Kidney (tissue), 14 donors: Measurements from ENCODE around the gene CRIM1. TPM values are rescaled to one million over a fixed set of nuclear protein-coding genes. Genes with fewer than 3 reads are reported as not detected.

Experiments used
- DNase-seq, 5 donors: peaks; one replicate each; pipeline ENCODE4 v3.0.0-alpha.2; 2013 to 2020
- FAIRE-seq: peaks from 2 replicates; lab custom pipeline; 2012; peaks lifted over from hg19 to GRCh38; lab: Jason Lieb, UNC
- H3K27ac ChIP-seq, 2 donors: one replicate each; pipeline ENCODE4 v1.7.0; 2013; ENCODE audit warnings: low read depth in 2 of 2, low read length in 2 of 2, inconsistent platforms in 1 of 2
- H3K27me3 ChIP-seq: one replicate; pipeline ENCODE4 v1.7.1; 2013; ENCODE audit warnings: low read length, inconsistent platforms; ENCODE audit not compliant: control insufficient read depth, insufficient read depth
- H3K36me3 ChIP-seq, 3 donors: one replicate each; pipeline versions ENCODE4 v1.7.0 to v1.7.1; 2013; ENCODE audit warnings: low read length in 3 of 3, control low read depth in 1 of 3, inconsistent platforms in 1 of 3; ENCODE audit not compliant: insufficient read depth in 3 of 3, control insufficient read depth in 2 of 3
- H3K4me1 ChIP-seq, 3 donors: one replicate each; pipeline versions ENCODE4 v1.7.0 to v1.7.1; 2013; ENCODE audit warnings: low read length in 3 of 3, inconsistent platforms in 1 of 3, low read depth in 1 of 3; ENCODE audit not compliant: control insufficient read depth in 2 of 3, insufficient read depth in 2 of 3
- H3K4me3 ChIP-seq, 3 donors: one replicate each; pipeline versions ENCODE4 v1.7.0 to v1.8.1; 2013; ENCODE audit warnings: low read length in 3 of 3, control low read depth in 1 of 3, inconsistent platforms in 1 of 3
- H3K9ac ChIP-seq, 3 donors: one replicate each; pipeline versions ENCODE4 v1.7.0 to v1.7.1; 2013; ENCODE audit warnings: low read length in 3 of 3, control low read depth in 1 of 3, inconsistent platforms in 1 of 3
- H3K9me3 ChIP-seq, 3 donors: one replicate each; pipeline versions ENCODE4 v1.7.0 to v1.7.1; 2013; ENCODE audit warnings: low read length in 3 of 3, control low read depth in 1 of 3, inconsistent platforms in 1 of 3; ENCODE audit not compliant: control insufficient read depth in 2 of 3, insufficient read depth in 1 of 3
- intact Hi-C: fragments of 100-400 bp; cut with DNase I; formaldehyde crosslinking; loops from one replicate; pipeline ENCODE4 v1.11.1; 2022
- polyA plus RNA-seq: library from polyadenylated mRNA; stranded (reverse); fragments of 350-450 nt; fragmentation: Illumina TruSeq; extraction: RNeasy Lipid Tissue Mini Kit (QIAGEN cat#74804); gene quantifications from one replicate; pipeline ENCODE4 v1.2.3, GENCODE V29; 2014; ENCODE audit warnings: low read depth, low replicate concordance; ENCODE audit not compliant: insufficient read depth
- total RNA-seq: library from RNA; stranded (reverse); fragmentation: NEBNext Ultra II Directional; extraction: Animal tissue kit (Norgen Biotek cat#: 25700); gene quantifications from one replicate; pipeline ENCODE4 v1.2.1, GENCODE V29; 2021
- TF ChIP-seq, protein P1 (sequence below): IDR thresholded peaks from 3 replicates; pipeline ENCODE4 v1.5.1; 2012; ENCODE audit warnings: mild to moderate bottlenecking, moderate library complexity, borderline replicate concordance; ENCODE audit not compliant: insufficient read depth; ENCODE audit errors: extremely low read depth
- donor health status: control.
- donor health status: control.
- donor health status: control.
- donor health status: control.
- donor health status: control.
- donor health status: DM: yes; HTN: yes; CAD: no.
- donor health status: Normal renal cell carcinoma (clear cell type).

CRIM1 gene
- total and polyA plus RNA-seq, 2 donors from 2014 or later: 47.2 to 154 TPM

DNA sequence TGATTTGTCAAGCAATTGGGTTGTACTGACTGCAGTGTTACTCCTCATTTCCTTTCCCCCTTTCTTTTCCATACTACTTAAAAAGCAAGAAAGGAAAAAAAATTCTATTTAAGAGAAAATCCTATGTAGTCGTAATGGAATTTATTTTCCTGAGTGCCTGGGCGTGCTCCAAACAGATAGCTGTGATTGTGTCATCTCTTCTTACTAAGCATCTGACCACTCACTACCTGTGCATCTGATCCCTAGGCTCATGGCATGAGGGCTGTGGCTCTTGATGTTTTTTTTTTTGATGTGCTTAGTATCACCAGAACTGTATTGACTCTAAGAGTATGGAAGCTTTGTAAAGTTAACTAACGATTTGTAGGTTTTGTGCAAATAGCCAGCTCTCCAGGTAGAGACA, 19.0 kb downstream of the CRIM1 start:
- Histone ChIP-seq H3K4me1 (peaks cover 16 to 77% (median 35%) of the 10 kb centered on the region in 3 donors), H3K9me3 (no peaks in the 10 kb centered on the region), H3K4me3 (no peak overlapping the region), H3K27ac (no peak overlapping the region), H3K36me3 (no peaks in the 10 kb centered on the region), H3K27me3 (no peaks in the 10 kb centered on the region), H3K9ac (no peak overlapping the region)
- TF ChIP-seq, protein P1, sequence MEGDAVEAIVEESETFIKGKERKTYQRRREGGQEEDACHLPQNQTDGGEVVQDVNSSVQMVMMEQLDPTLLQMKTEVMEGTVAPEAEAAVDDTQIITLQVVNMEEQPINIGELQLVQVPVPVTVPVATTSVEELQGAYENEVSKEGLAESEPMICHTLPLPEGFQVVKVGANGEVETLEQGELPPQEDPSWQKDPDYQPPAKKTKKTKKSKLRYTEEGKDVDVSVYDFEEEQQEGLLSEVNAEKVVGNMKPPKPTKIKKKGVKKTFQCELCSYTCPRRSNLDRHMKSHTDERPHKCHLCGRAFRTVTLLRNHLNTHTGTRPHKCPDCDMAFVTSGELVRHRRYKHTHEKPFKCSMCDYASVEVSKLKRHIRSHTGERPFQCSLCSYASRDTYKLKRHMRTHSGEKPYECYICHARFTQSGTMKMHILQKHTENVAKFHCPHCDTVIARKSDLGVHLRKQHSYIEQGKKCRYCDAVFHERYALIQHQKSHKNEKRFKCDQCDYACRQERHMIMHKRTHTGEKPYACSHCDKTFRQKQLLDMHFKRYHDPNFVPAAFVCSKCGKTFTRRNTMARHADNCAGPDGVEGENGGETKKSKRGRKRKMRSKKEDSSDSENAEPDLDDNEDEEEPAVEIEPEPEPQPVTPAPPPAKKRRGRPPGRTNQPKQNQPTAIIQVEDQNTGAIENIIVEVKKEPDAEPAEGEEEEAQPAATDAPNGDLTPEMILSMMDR: no peak
- intact Hi-C loops: no loop called here
- FAIRE-seq (no peak), DNase-seq (no peak)

DNA sequence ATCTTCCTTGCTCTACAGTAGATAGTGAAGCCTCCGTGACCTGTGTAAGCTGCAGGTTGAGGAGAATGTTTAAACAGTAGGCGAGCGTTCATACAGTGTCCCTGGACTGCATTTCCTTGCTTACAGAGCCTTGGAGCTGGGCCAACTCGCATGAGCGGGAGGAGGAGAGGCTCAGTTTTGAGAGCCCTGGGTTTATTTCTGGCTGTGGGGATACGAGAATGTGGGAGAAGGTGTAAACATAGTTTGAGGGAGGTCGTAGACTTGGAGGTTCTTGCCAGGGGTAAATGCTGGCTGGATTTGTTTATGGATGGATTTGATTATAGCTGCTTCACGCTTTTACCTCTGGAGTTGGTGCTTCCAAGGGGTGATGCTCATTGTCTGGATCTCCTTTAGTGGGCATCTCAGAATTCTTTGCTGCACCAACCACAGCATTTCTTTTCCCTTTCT, 20.8 kb downstream of the CRIM1 start:
- no peak for FAIRE-seq
- intact Hi-C loops: no loop called here
- peak overlapping the region in 1 of 3 donors; percentile 14 for H3K4me3 ChIP-seq
- no peak overlapping the region for H3K9ac ChIP-seq
- DNase-seq: peak in 4 of 5 donors; percentile 44 to 89 (median 82)
- peaks cover 0 to 6% (median 0%) of the 10 kb centered on the region in 3 donors for H3K36me3 ChIP-seq
- peaks cover 15 to 73% (median 37%) of the 10 kb centered on the region in 3 donors for H3K4me1 ChIP-seq
- no peaks in the 10 kb centered on the region for H3K9me3 ChIP-seq
- no peak overlapping the region for H3K27ac ChIP-seq
- TF ChIP-seq, protein P1: no peak
- H3K27me3 ChIP-seq: no peaks in the 10 kb centered on the region

- no peak overlapping the region for H3K4me3 ChIP-seq
- H3K27me3 ChIP-seq: no peaks in the 10 kb centered on the region
- H3K9ac ChIP-seq: no peak overlapping the region
- H3K9me3 ChIP-seq: no peaks in the 10 kb centered on the region
- intact Hi-C loops: no loop called here
- peaks cover 0 to 6% (median 0%) of the 10 kb centered on the region in 3 donors for H3K36me3 ChIP-seq
- FAIRE-seq (no peak), DNase-seq (peak in 1 of 5 donors; percentile 86)
- no peak overlapping the region for H3K27ac ChIP-seq
- peaks cover 8 to 72% (median 42%) of the 10 kb centered on the region in 3 donors for H3K4me1 ChIP-seq
- TF ChIP-seq, protein P1: no peak
These were observed 21.6 kb downstream of the CRIM1 start for GRCh38 chr2:36376992-36377738.
